ENCODE data around the gene TTLL9. TPM values are rescaled to one million over a fixed set of nuclear protein-coding genes. Genes with fewer than 3 reads are reported as not detected.
A peak's percentile ranks its signal among the peaks of the same experiment; 100 is the strongest.

Gene TTLL9
- total RNA-seq, 1 donor from 2014 or later: not detected

- TF ChIP-seq, protein P1, sequence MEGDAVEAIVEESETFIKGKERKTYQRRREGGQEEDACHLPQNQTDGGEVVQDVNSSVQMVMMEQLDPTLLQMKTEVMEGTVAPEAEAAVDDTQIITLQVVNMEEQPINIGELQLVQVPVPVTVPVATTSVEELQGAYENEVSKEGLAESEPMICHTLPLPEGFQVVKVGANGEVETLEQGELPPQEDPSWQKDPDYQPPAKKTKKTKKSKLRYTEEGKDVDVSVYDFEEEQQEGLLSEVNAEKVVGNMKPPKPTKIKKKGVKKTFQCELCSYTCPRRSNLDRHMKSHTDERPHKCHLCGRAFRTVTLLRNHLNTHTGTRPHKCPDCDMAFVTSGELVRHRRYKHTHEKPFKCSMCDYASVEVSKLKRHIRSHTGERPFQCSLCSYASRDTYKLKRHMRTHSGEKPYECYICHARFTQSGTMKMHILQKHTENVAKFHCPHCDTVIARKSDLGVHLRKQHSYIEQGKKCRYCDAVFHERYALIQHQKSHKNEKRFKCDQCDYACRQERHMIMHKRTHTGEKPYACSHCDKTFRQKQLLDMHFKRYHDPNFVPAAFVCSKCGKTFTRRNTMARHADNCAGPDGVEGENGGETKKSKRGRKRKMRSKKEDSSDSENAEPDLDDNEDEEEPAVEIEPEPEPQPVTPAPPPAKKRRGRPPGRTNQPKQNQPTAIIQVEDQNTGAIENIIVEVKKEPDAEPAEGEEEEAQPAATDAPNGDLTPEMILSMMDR (IDR thresholded peaks at IDR 0.05; ENCODE audit: insufficient read depth, low read length, poor library complexity, severe bottlenecking): no peak
- DNase-seq (ENCODE audit: low read depth): peak; percentile 87
- no peak overlapping the region for H3K4me3 ChIP-seq (ENCODE audit: low read depth, low read length)
- H3K27me3 ChIP-seq (ENCODE audit: control insufficient read depth, insufficient read depth, low read length): no peaks in the 10 kb centered on the region
- H3K36me3 ChIP-seq (ENCODE audit: control insufficient read depth, insufficient read depth, low read length): no peaks in the 10 kb centered on the region
These were observed 34.2 kb upstream of the TTLL9 start for GRCh38 chr20:31835977-31836852.

DNA sequence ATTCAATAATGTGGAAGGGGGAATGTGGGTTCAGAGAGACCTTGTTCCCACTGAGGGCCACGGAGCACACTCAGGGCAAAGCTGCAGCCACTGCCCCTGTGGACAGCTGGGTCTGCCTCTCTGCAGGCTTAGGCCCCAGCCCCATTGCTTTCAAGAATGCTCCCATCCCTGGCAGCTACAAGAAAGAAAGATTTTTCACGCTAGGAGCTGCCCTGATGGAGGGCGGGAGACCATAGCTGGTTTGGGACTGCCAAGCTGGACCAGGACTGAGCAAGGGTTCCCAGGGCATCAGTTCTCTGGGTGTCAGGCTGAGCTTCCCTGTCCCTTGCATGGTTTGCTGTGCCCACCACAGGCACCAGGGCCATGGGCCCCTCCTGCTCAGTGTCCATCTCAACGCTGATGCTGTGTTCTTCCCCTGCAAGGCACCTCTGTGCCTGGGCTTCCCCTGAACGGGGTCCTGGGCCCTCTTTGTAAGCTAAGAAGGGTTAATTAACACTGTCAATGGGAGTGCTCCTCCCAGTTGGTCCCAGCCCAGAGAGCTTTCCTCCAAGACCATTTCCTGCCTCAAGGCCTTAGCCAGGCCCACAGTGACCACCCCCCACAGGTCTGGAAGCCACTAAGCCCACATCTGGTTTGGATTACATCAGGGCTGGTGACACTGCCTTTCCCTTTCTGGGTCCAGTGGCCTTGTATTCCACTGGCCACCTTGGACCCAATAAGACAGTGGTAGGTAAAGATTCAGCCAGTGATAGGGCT, 33.4 kb upstream of the TTLL9 start:
- no peak for DNase-seq (ENCODE audit: low read depth)
- no peaks in the 10 kb centered on the region for H3K36me3 ChIP-seq (ENCODE audit: control insufficient read depth, insufficient read depth, low read length)
- no peaks in the 10 kb centered on the region for H3K27me3 ChIP-seq (ENCODE audit: control insufficient read depth, insufficient read depth, low read length)
- TF ChIP-seq, protein P1 (IDR thresholded peaks at IDR 0.05; ENCODE audit: insufficient read depth, low read length, poor library complexity, severe bottlenecking): no peak
- no peak overlapping the region for H3K4me3 ChIP-seq (ENCODE audit: low read depth, low read length)

GRCh38 chr20:31837896-31838397, 32.5 kb upstream of the TTLL9 start:
- no peak for DNase-seq (ENCODE audit: low read depth)
- TF ChIP-seq, protein P1 (IDR thresholded peaks at IDR 0.05; ENCODE audit: insufficient read depth, low read length, poor library complexity, severe bottlenecking): no peak
- Histone ChIP-seq H3K27me3 (ENCODE audit: control insufficient read depth, insufficient read depth, low read length) (no peaks in the 10 kb centered on the region), H3K36me3 (ENCODE audit: control insufficient read depth, insufficient read depth, low read length) (no peaks in the 10 kb centered on the region), H3K4me3 (ENCODE audit: low read depth, low read length) (no peak overlapping the region)

DNA sequence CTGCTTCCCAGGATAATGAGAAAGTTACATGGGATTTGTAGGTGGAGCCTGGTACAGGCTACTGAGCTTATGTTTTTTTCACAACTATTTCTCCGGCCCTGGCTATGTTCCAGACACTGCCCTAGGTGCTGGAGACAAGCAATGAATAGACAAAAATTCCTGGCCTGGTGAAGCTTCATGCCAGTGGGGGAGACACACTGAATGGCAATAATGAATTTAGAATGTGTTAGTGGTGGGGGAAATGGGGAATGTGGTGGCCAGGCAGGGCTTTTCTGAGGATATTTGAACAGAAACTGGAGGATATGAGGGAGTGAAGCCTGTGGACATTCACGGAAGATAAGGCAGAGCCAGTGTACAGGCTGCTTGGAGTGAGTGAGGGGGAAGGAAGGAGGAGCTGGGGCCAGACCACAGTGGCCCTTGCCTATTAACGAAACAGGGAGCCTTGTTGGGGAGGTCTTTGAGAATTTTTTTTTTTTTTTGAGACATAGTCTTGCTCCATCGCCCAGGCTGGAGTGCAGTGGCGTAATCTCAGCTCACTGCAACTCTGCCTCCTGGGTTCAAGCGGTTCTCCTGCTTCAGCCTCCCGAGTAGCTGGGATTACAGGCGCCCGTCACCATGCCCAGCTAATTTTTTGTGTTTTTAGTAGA, 31.7 kb upstream of the TTLL9 start:
- TF ChIP-seq, protein P1 (IDR thresholded peaks at IDR 0.05; ENCODE audit: insufficient read depth, low read length, poor library complexity, severe bottlenecking): no peak
- no peak overlapping the region for H3K4me3 ChIP-seq (ENCODE audit: low read depth, low read length)
- no peak for DNase-seq (ENCODE audit: low read depth)
- no peaks in the 10 kb centered on the region for H3K36me3 ChIP-seq (ENCODE audit: control insufficient read depth, insufficient read depth, low read length)
- no peaks in the 10 kb centered on the region for H3K27me3 ChIP-seq (ENCODE audit: control insufficient read depth, insufficient read depth, low read length)

- DNase-seq (ENCODE audit: low read depth): no peak
- no peaks in the 10 kb centered on the region for H3K27me3 ChIP-seq (ENCODE audit: control insufficient read depth, insufficient read depth, low read length)
These were observed 30.5 kb upstream of the TTLL9 start for GRCh38 chr20:31839782-31840487.

More at GRCh38 chr20:31839782-31840487, 30.5 kb upstream of the TTLL9 start:
- H3K4me3 ChIP-seq (ENCODE audit: low read depth, low read length): no peak overlapping the region
- TF ChIP-seq, protein P1 (IDR thresholded peaks at IDR 0.05; ENCODE audit: insufficient read depth, low read length, poor library complexity, severe bottlenecking): no peak
- H3K36me3 ChIP-seq (ENCODE audit: control insufficient read depth, insufficient read depth, low read length): no peaks in the 10 kb centered on the region
